ENCODE data around the gene ADAMTS10.
A peak's percentile ranks its signal among the peaks of the same experiment; 100 is the strongest.
"Not testable (repeated sequence)": the region's sequence is repeated elsewhere in the genome, so short reads cannot be mapped to it uniquely, and the experiment has no call there.

ADAMTS10 gene

GRCh38 chr19:8630796-8631424, 20.4 kb upstream of the ADAMTS10 start:
- no peaks in the 10 kb centered on the region for H3K27me3 ChIP-seq (replicated peaks)
- in situ Hi-C loops (cut with HindIII; ENCODE audit: low pct_ligation_motif_present, low sequenced_read_pairs), result no loop called here

GRCh38 chr19:8629996-8630683, 19.6 kb upstream of the ADAMTS10 start, which contains the start of gene NFILZ:
Gene NFILZ (plus strand): TSS chr19:8630633. CDS start chr19:8676766, 46,133 bp downstream.
- TF ChIP-seq CTCF (IDR thresholded peaks at IDR 0.05; ENCODE audit: low read depth, low read length, missing control alignments), result no peak
- no peaks in the 10 kb centered on the region for H3K27me3 ChIP-seq (replicated peaks)
- no peak for DNase-seq
- H3K36me3 ChIP-seq (replicated peaks), result no peaks in the 10 kb centered on the region
- in situ Hi-C loops (cut with HindIII; ENCODE audit: low pct_ligation_motif_present, low sequenced_read_pairs), result no loop called here
- no peak within 1 kb of the TSS for H3K4me3 ChIP-seq (ENCODE audit: low read depth, low read length)
- no peak within 1 kb of the TSS for H3K27ac ChIP-seq

More at GRCh38 chr19:8630796-8631424, 20.4 kb upstream of the ADAMTS10 start:
- no peak for DNase-seq
- Histone ChIP-seq H3K4me3 (ENCODE audit: low read depth, low read length) (no peak overlapping the region), H3K27ac (no peak overlapping the region), H3K36me3 (replicated peaks) (no peaks in the 10 kb centered on the region)
- TF ChIP-seq CTCF (IDR thresholded peaks at IDR 0.05; ENCODE audit: low read depth, low read length, missing control alignments), result no peak

DNA sequence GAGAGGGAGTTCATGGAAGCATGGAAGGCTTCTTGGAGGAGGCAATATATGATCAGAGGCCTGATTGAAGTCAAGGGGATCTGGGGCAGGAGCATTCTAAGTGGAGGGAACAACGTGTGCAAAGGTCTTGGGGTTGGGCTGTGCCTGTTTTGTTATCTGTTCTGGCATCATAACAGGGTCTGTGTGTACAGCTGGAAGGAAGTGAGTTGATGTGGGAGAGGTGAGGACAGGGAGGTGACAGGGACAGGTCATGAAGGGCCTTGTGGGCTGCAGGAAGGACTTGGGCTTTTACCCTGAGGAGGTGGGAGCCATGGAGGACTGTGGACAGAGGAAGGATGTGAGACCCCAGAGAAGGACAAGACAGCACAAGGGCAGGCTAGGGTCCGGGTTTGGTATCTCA, 18.7 kb upstream of the ADAMTS10 start:
- no peak for DNase-seq
- Histone ChIP-seq H3K27me3 (replicated peaks) (no peaks in the 10 kb centered on the region), H3K36me3 (replicated peaks) (no peaks in the 10 kb centered on the region), H3K27ac (no peak overlapping the region), H3K4me3 (ENCODE audit: low read depth, low read length) (no peak overlapping the region)
- no peak for TF ChIP-seq CTCF (IDR thresholded peaks at IDR 0.05; ENCODE audit: low read depth, low read length, missing control alignments)
- in situ Hi-C loops (cut with HindIII; ENCODE audit: low pct_ligation_motif_present, low sequenced_read_pairs), result no loop called here

DNA sequence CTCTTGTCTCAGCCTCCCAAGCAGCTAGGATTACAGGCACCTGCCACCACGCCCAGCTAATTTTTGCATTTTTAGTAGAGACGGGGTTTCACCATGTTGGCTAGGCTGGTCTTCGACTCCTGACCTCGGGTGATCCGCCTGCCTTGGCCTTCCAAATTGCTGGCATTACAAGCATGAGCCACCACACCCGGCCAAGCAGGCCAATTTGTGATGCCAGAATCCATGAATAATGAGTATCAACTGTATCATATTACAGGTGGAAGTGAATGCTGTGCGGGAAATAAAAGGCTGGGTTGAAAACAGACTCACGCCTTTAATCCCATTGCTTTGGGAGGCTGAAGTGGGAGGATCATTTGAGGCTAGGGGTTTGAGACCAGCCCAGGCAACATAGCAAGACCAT, 16.3 kb upstream of the ADAMTS10 start:
- H3K27ac ChIP-seq, result no peak overlapping the region
- H3K36me3 ChIP-seq (replicated peaks), result no peaks in the 10 kb centered on the region
- no peaks in the 10 kb centered on the region for H3K27me3 ChIP-seq (replicated peaks)
- no peak for TF ChIP-seq CTCF (IDR thresholded peaks at IDR 0.05; ENCODE audit: low read depth, low read length, missing control alignments)
- H3K4me3 ChIP-seq (ENCODE audit: low read depth, low read length), result no peak overlapping the region
- DNase-seq, result no peak
- in situ Hi-C loops (cut with HindIII; ENCODE audit: low pct_ligation_motif_present, low sequenced_read_pairs), result no loop called here

- H3K27ac ChIP-seq; DNase-seq; H3K27me3 ChIP-seq (replicated peaks); in situ Hi-C loops (cut with HindIII; ENCODE audit: low pct_ligation_motif_present, low sequenced_read_pairs); H3K36me3 ChIP-seq (replicated peaks); H3K4me3 ChIP-seq (ENCODE audit: low read depth, low read length): not testable (repeated sequence)
- TF ChIP-seq CTCF (IDR thresholded peaks at IDR 0.05; ENCODE audit: low read depth, low read length, missing control alignments), result peak; percentile 55
Measured at GRCh38 chr19:8622886-8623285, 12.4 kb upstream of the ADAMTS10 start.

Data from brain microvascular endothelial cell (primary cell).